Pancreas (tissue), 10 donors: ENCODE data around the gene CDC42SE2. TPM values are rescaled to one million over a fixed set of nuclear protein-coding genes. Genes with fewer than 3 reads are reported as not detected.

Source experiments
- ATAC-seq, 4 donors: fragments of 200-7000 bp; cut with Tn5 transposase; one replicate each; pipeline versions ENCODE4 v1.8.0 to v1.9.1; 2020; ENCODE audit warnings: mild to moderate bottlenecking in 4 of 4, moderate library complexity in 4 of 4
- DNase-seq, 6 donors: peaks; one replicate each; pipeline ENCODE4 v3.0.0-alpha.2; 2020
- FAIRE-seq: peaks from 2 replicates; lab custom pipeline; 2012; peaks lifted over from hg19 to GRCh38; lab: Jason Lieb, UNC
- H3K27ac ChIP-seq, 4 donors: fragments of 200-600 bp; sonication (generic); 1 replicate in 3 of 4; 2 replicates in 1 of 4; pipeline versions ENCODE4 v1.5.0 to v1.8.0; 2020
- H3K27me3 ChIP-seq, 4 donors: fragments of 200-600 bp; one replicate each; pipeline ENCODE4 v1.8.0; 2021
- H3K36me3 ChIP-seq, 3 donors: fragments of 200-600 bp; sonication (generic) in 1 of 3; one replicate each; pipeline versions ENCODE4 v1.5.0 to v1.8.0; 2020 to 2021
- H3K4me1 ChIP-seq, 3 donors: fragments of 200-600 bp; one replicate each; pipeline ENCODE4 v1.8.0; 2021
- H3K4me3 ChIP-seq, 4 donors: fragments of 200-600 bp; sonication (generic) in 2 of 4; one replicate each; pipeline versions ENCODE4 v1.5.0 to v1.8.0; 2020 to 2021
- H3K9me3 ChIP-seq, 4 donors: fragments of 200-600 bp; one replicate each; pipeline ENCODE4 v1.8.0; 2021
- CTCF ChIP-seq, 4 donors: fragments of 200-600 bp; sonication (generic) in 3 of 4; IDR thresholded peaks; one replicate each; pipeline versions ENCODE4 v1.5.0 to v1.8.0; 2021; ENCODE audit warnings: antibody characterized with exemption in 4 of 4
- whole genome bisulfite sequencing, 2 donors: extraction: QIAGEN DNeasy Blood & Tissue Kit; methylation state at CpG; one replicate each; pipeline ENCODE4 v1.1.7; 2013; 5-methylcytosine and 5-hydroxymethylcytosine counted together
- intact Hi-C, 3 donors: fragments of 100-400 bp; cut with DNase I; formaldehyde crosslinking; loops; one replicate each; pipeline versions ENCODE4 v1.11.1 to v1.14.2; 2022
- polyA plus RNA-seq, 2 donors: library from polyadenylated mRNA; stranded (reverse); fragments of 200-250 nt; gene quantifications; one replicate each; pipeline ENCODE4 v1.2.3, GENCODE V29; 2013
- total RNA-seq, 6 donors: library from RNA; stranded (reverse); fragmentation: NEBNext Ultra II Directional in 4 of 6; extraction: Animal tissue kit (Norgen Biotek cat#: 25700) in 4 of 6; gene quantifications; one replicate each; pipeline versions ENCODE4 v1.2.1 to v1.2.4, GENCODE V29; 2021 to 2023
- donor health status: healthy with polysubstance abuse.
- donor health status: DM: no; HTN: no; CAD: no; lungs with moderate emphysema.
- donor health status: DM: no; HTN: no; CAD: no.
- donor health status: control.
- donor health status: control.
- donor health status: Bipolar disorder and iron deficiency.
- donor health status: DM: yes; HTN: yes; CAD: no.
- donor health status: DM: no; HTN: no; CAD: no.
- donor health status: DM: no; HTN: no; CAD: no.
- donor health status: DM: yes; HTN: yes; CAD: no.

CDC42SE2 gene
- total and polyA plus RNA-seq, 8 donors, result 10.7 to 30.5 (median 20.3) TPM

GRCh38 chr5:131371835-131372234, 108.0 kb downstream of the CDC42SE2 start:
- H3K4me3 ChIP-seq, result no peak overlapping the region
- H3K4me1 ChIP-seq, result no peaks in the 10 kb centered on the region
- WGBS, 2 donors, result 88 to 92% methylated on average over 2 of the region's 2 CpGs
- FAIRE-seq, result no peak
- H3K27me3 ChIP-seq, result no peaks in the 10 kb centered on the region
- intact Hi-C loops, result no loop called here
- no peak for TF ChIP-seq CTCF (IDR thresholded peaks at IDR 0.05)
- H3K27ac ChIP-seq, result no peak overlapping the region
- no peak for DNase-seq
- no peaks in the 10 kb centered on the region for H3K36me3 ChIP-seq
- no peaks in the 10 kb centered on the region for H3K9me3 ChIP-seq
- no peak for ATAC-seq

- Histone ChIP-seq H3K4me1 (peaks cover 0 to 13% (median 0%) of the 10 kb centered on the region in 3 donors), H3K36me3 (no peaks in the 10 kb centered on the region), H3K9me3 (no peaks in the 10 kb centered on the region), H3K27ac (no peak overlapping the region), H3K27me3 (no peaks in the 10 kb centered on the region), H3K4me3 (no peak overlapping the region)
- DNase-seq, result no peak
- WGBS, 2 donors, result 83 to 86% methylated on average over 5 of the region's 5 CpGs
- no peak for TF ChIP-seq CTCF (IDR thresholded peaks at IDR 0.05)
- ATAC-seq, result no peak
- FAIRE-seq, result no peak
- intact Hi-C loops, result no loop called here
Measured at GRCh38 chr5:131373265-131373664, 109.4 kb downstream of the CDC42SE2 start.

- Histone ChIP-seq H3K4me1 (peaks cover 0 to 25% (median 0%) of the 10 kb centered on the region in 3 donors), H3K27me3 (no peaks in the 10 kb centered on the region), H3K9me3 (no peaks in the 10 kb centered on the region), H3K36me3 (no peaks in the 10 kb centered on the region), H3K27ac (no peak overlapping the region), H3K4me3 (no peak overlapping the region)
- WGBS, 2 donors, result 79 to 80% methylated on average over 2 of the region's 2 CpGs
- FAIRE-seq (no peak), DNase-seq (no peak), ATAC-seq (no peak)
- no peak for TF ChIP-seq CTCF (IDR thresholded peaks at IDR 0.05)
- intact Hi-C loops, result no loop called here
Measured at GRCh38 chr5:131375351-131375750, 111.5 kb downstream of the CDC42SE2 start.

- no peaks in the 10 kb centered on the region for H3K36me3 ChIP-seq
- H3K27me3 ChIP-seq, result no peaks in the 10 kb centered on the region
- intact Hi-C loops, result no loop called here
- H3K4me1 ChIP-seq, result peaks cover 0 to 37% (median 6%) of the 10 kb centered on the region in 3 donors
- DNase-seq (no peak), ATAC-seq (no peak), FAIRE-seq (no peak)
- TF ChIP-seq CTCF (IDR thresholded peaks at IDR 0.05), result no peak
- H3K9me3 ChIP-seq, result no peaks in the 10 kb centered on the region
- H3K4me3 ChIP-seq, result no peak overlapping the region
- H3K27ac ChIP-seq, result peak overlapping the region in 1 of 4 donors; percentile 30
- 86 to 88% methylated on average over 6 of the region's 6 CpGs for WGBS, 2 donors
Measured at GRCh38 chr5:131377346-131377745, 113.5 kb downstream of the CDC42SE2 start.

- Histone ChIP-seq H3K4me1 (peaks cover 0 to 40% (median 6%) of the 10 kb centered on the region in 3 donors), H3K27ac (peak overlapping the region in 2 of 4 donors; percentile 67 to 81), H3K9me3 (no peaks in the 10 kb centered on the region), H3K27me3 (no peaks in the 10 kb centered on the region), H3K4me3 (no peak overlapping the region), H3K36me3 (no peaks in the 10 kb centered on the region)
- FAIRE-seq (no peak), DNase-seq (no peak), ATAC-seq (no peak)
- WGBS, 2 donors, result 50 to 53% methylated on average over 2 of the region's 2 CpGs
- intact Hi-C loops, result no loop called here
- no peak for TF ChIP-seq CTCF (IDR thresholded peaks at IDR 0.05)
Measured at GRCh38 chr5:131377785-131378325, 114.0 kb downstream of the CDC42SE2 start.
